GM12878 (cell line): Measurements from ENCODE around the gene IRX4.

Experiments
- CHD2 ChIP-seq: IDR thresholded peaks from 2 replicates; pipeline ENCODE4 v1.6.1; 2011; ENCODE audit warnings: low read depth, low read length, improper control_type of control experiment, borderline replicate concordance
- POU2F2 ChIP-seq: IDR thresholded peaks from 3 replicates; pipeline ENCODE4 v1.6.1; 2011; ENCODE audit warnings: low read depth, mild to moderate bottlenecking, low read length, borderline replicate concordance
- RELB ChIP-seq: fragments of 450-650 bp; IDR thresholded peaks from 2 replicates; pipeline ENCODE4 v1.6.1; 2017; ENCODE audit warnings: low read depth, mild to moderate bottlenecking, moderate library complexity
- TF ChIP-seq, protein P1 (sequence below): IDR thresholded peaks from 2 replicates; pipeline ENCODE4 v1.6.1; 2011; ENCODE audit warnings: mild to moderate bottlenecking, low read depth, low read length, moderate library complexity; ENCODE audit not compliant: insufficient replicate concordance
- TF ChIP-seq, protein P2 (sequence below): fragments of 450-650 bp; formaldehyde crosslinking; IDR thresholded peaks from 2 replicates; pipeline ENCODE4 v1.4.0; 2020; ENCODE audit warnings: mild to moderate bottlenecking, moderate library complexity
- TF ChIP-seq, protein P3 (sequence below), 3 experiments: IDR thresholded peaks in 2 of 3; conservative IDR thresholded peaks in 1 of 3; 2 replicates each; pipeline ENCODE4 v1.5.1; 2011; ENCODE audit warnings: low read depth in 3 of 3, low read length in 3 of 3, mild to moderate bottlenecking in 3 of 3, control low read depth in 2 of 3, moderate library complexity in 2 of 3, inconsistent platforms in 1 of 3, mixed read lengths in 1 of 3; ENCODE audit not compliant: control insufficient read depth in 2 of 3, insufficient read depth in 1 of 3; ENCODE audit errors: extremely low read depth in 1 of 3

DNA sequence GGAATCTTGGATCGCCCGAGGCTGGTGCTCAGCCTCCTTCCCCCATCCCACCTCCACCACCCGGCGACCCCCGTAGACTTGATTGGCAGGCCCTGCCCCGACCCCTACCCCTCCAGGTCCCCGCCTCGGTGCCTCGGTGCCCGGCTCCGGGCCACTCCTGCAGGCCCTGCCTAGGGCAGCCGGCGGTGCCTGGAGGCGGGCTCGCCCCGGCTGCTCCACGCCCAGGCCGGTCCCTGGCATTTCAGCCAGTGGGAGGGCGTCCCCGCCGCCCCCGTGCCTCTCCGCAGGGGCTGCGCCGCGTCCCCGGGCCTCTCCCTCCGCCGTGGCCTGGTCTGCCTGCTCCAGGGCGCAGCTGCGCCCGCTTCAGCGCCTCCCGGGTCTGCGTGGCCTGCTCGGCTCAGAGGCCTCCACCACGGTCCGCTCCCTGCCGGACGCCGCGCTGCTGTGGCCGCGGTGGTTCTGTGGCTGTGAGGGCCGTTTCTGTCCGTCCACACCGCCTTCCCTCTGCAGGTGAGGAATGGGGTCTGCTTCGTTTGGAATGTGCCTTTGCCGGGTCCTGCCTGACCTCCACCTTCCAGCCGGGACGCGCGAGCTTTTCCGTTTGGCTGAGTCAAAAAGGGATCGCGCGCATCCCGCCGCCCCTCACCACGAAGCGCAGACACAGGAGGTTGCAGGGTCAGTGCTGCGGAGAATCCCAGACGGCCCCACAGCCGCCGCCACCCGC, 48.3 kb upstream of the IRX4 start:
- no peak for TF ChIP-seq RELB
- TF ChIP-seq, protein P1, sequence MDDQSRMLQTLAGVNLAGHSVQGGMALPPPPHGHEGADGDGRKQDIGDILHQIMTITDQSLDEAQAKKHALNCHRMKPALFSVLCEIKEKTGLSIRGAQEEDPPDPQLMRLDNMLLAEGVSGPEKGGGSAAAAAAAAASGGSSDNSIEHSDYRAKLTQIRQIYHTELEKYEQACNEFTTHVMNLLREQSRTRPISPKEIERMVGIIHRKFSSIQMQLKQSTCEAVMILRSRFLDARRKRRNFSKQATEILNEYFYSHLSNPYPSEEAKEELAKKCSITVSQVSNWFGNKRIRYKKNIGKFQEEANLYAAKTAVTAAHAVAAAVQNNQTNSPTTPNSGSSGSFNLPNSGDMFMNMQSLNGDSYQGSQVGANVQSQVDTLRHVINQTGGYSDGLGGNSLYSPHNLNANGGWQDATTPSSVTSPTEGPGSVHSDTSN = no peak
- TF ChIP-seq CHD2 = no peak
- no peak for TF ChIP-seq POU2F2
- TF ChIP-seq, protein P2, sequence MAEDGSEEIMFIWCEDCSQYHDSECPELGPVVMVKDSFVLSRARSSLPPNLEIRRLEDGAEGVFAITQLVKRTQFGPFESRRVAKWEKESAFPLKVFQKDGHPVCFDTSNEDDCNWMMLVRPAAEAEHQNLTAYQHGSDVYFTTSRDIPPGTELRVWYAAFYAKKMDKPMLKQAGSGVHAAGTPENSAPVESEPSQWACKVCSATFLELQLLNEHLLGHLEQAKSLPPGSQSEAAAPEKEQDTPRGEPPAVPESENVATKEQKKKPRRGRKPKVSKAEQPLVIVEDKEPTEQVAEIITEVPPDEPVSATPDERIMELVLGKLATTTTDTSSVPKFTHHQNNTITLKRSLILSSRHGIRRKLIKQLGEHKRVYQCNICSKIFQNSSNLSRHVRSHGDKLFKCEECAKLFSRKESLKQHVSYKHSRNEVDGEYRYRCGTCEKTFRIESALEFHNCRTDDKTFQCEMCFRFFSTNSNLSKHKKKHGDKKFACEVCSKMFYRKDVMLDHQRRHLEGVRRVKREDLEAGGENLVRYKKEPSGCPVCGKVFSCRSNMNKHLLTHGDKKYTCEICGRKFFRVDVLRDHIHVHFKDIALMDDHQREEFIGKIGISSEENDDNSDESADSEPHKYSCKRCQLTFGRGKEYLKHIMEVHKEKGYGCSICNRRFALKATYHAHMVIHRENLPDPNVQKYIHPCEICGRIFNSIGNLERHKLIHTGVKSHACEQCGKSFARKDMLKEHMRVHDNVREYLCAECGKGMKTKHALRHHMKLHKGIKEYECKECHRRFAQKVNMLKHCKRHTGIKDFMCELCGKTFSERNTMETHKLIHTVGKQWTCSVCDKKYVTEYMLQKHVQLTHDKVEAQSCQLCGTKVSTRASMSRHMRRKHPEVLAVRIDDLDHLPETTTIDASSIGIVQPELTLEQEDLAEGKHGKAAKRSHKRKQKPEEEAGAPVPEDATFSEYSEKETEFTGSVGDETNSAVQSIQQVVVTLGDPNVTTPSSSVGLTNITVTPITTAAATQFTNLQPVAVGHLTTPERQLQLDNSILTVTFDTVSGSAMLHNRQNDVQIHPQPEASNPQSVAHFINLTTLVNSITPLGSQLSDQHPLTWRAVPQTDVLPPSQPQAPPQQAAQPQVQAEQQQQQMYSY (CRISPR knock-in tag) = no peak
- TF ChIP-seq, protein P3, sequence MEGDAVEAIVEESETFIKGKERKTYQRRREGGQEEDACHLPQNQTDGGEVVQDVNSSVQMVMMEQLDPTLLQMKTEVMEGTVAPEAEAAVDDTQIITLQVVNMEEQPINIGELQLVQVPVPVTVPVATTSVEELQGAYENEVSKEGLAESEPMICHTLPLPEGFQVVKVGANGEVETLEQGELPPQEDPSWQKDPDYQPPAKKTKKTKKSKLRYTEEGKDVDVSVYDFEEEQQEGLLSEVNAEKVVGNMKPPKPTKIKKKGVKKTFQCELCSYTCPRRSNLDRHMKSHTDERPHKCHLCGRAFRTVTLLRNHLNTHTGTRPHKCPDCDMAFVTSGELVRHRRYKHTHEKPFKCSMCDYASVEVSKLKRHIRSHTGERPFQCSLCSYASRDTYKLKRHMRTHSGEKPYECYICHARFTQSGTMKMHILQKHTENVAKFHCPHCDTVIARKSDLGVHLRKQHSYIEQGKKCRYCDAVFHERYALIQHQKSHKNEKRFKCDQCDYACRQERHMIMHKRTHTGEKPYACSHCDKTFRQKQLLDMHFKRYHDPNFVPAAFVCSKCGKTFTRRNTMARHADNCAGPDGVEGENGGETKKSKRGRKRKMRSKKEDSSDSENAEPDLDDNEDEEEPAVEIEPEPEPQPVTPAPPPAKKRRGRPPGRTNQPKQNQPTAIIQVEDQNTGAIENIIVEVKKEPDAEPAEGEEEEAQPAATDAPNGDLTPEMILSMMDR (IDR thresholded peaks at IDR 0.05 in 2 of 3, conservative IDR thresholded peaks at IDR 0.05 in 1 of 3; ENCODE audit: control insufficient read depth in 2 of 3, extremely low read depth in 1 of 3, insufficient read depth in 1 of 3, low read depth in 3 of 3, low read length in 3 of 3) = no peak
